Natural killer cell (primary cell): ENCODE results near the gene NCOA1. TPM values are rescaled to one million over a fixed set of nuclear protein-coding genes. Genes with fewer than 3 reads are reported as not detected.

ENCODE experiments used
- ATAC-seq, 3 donors: fragments of 150-1000 bp in 2 of 3; fragments of 200-7000 bp in 1 of 3; cut with Tn5 transposase; 1 replicate in 1 of 3; 2 replicates in 2 of 3; pipeline ENCODE4 v1.10.0; 2021; ENCODE audit warnings: mild to moderate bottlenecking in 2 of 3, moderate library complexity in 2 of 3
- DNase-seq, 2 donors: peaks; one replicate each; pipeline versions ENCODE4 v3.0.0 to v3.0.0-alpha.2; 2013 to 2021; ENCODE audit warnings: mixed read lengths in 1 of 2
- H3K27ac ChIP-seq: one replicate; pipeline ENCODE4 v1.5.1; 2013; ENCODE audit warnings: mild to moderate bottlenecking, low read length
- H3K27me3 ChIP-seq: one replicate; pipeline ENCODE4 v1.6.1; 2013; ENCODE audit warnings: low read length; ENCODE audit not compliant: control insufficient read depth, insufficient read depth
- H3K36me3 ChIP-seq: one replicate; pipeline ENCODE4 v1.6.1; 2013; ENCODE audit warnings: low read length; ENCODE audit not compliant: control insufficient read depth, insufficient read depth
- H3K4me1 ChIP-seq: one replicate; pipeline ENCODE4 v1.6.1; 2013; ENCODE audit warnings: low read length; ENCODE audit not compliant: control insufficient read depth, insufficient read depth
- H3K4me3 ChIP-seq: one replicate; pipeline ENCODE4 v1.5.1; 2013; ENCODE audit warnings: low read length
- H3K9me3 ChIP-seq: one replicate; pipeline ENCODE4 v1.6.1; 2013; ENCODE audit warnings: low read length; ENCODE audit not compliant: control insufficient read depth, insufficient read depth
- H3K27ac Mint-ChIP-seq, 2 donors: one replicate each; pipeline ENCODE4 v1.8.0; 2022; ENCODE audit warnings: mild to moderate bottlenecking in 2 of 2, mixed read lengths in 2 of 2, moderate library complexity in 1 of 2
- H3K27me3 Mint-ChIP-seq, 2 donors: one replicate each; pipeline ENCODE4 v1.8.0; 2022; ENCODE audit warnings: low read depth in 2 of 2, mixed read lengths in 2 of 2
- H3K36me3 Mint-ChIP-seq: one replicate; pipeline ENCODE4 v1.8.0; 2022; ENCODE audit warnings: mixed read lengths
- H3K4me1 Mint-ChIP-seq, 2 donors: one replicate each; pipeline ENCODE4 v1.8.0; 2022; ENCODE audit warnings: mixed read lengths in 2 of 2
- H3K4me3 Mint-ChIP-seq: one replicate; pipeline ENCODE4 v1.8.0; 2022; ENCODE audit warnings: mild to moderate bottlenecking, moderate library complexity, mixed read lengths
- H3K9me3 Mint-ChIP-seq, 2 donors: one replicate each; pipeline ENCODE4 v1.8.0; 2022; ENCODE audit warnings: mixed read lengths in 2 of 2
- whole genome bisulfite sequencing: methylation state at CpG from one replicate; pipeline ENCODE4 v1.1.7; 2013; ENCODE audit warnings: missing lambda C conversion rate; ENCODE audit not compliant: insufficient coverage; 5-methylcytosine and 5-hydroxymethylcytosine counted together
- intact Hi-C: fragments of 100-400 bp; cut with micrococcal nuclease; formaldehyde crosslinking; loops from one replicate; pipeline ENCODE4 v1.14.2; 2022
- total RNA-seq, 4 donors: library from RNA; stranded (reverse); fragments of 120-200 nt in 1 of 4; gene quantifications; one replicate each; pipeline versions ENCODE4 v1.2.3 to v1.2.4, GENCODE V29; 2013 to 2022
- TF ChIP-seq, protein P1 (sequence below): fragments of 200-600 bp; IDR thresholded peaks from one replicate; pipeline ENCODE4 v1.8.0; 2022; ENCODE audit warnings: antibody characterized with exemption

Gene NCOA1
- total RNA-seq, 3 donors from 2014 or later (not counting 1 experiment from before 2014, with no cell fraction given): 122 to 149 (median 124) TPM

DNA sequence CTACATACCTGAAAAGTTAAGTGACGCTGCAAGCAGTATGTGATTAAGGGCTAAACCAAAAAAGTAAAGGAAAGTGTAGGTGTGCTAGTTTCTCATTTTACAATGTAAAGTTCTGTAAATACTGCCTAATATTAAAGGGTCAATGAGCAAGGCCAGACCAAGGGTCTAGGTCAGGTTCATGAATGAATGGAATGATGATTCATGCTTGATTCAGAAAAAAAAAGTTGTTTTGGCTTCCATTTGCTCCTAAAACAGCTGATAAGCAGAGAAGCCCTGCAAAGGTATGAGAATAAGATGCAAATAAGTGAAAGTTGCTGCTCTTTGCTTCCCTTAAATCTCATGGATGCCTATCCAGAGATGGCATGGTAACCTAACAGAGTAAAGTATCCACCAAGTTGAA, 240.9 kb downstream of the NCOA1 start:
- Mint-ChIP-seq H3K4me3 (no peak overlapping the region), H3K4me1 (peaks cover 16 to 27% of the 10 kb centered on the region in 2 donors), H3K27ac (peak overlapping the region; percentile 21 to 86), H3K27me3 (no peaks in the 10 kb centered on the region), H3K9me3 (no peaks in the 10 kb centered on the region), H3K36me3 (no peaks in the 10 kb centered on the region)
- Histone ChIP-seq H3K9me3 (no peaks in the 10 kb centered on the region), H3K36me3 (peaks cover 30% of the 10 kb centered on the region), H3K4me3 (no peak overlapping the region), H3K27ac (no peak overlapping the region), H3K27me3 (no peaks in the 10 kb centered on the region), H3K4me1 (peaks cover 5% of the 10 kb centered on the region)
- TF ChIP-seq, protein P1, sequence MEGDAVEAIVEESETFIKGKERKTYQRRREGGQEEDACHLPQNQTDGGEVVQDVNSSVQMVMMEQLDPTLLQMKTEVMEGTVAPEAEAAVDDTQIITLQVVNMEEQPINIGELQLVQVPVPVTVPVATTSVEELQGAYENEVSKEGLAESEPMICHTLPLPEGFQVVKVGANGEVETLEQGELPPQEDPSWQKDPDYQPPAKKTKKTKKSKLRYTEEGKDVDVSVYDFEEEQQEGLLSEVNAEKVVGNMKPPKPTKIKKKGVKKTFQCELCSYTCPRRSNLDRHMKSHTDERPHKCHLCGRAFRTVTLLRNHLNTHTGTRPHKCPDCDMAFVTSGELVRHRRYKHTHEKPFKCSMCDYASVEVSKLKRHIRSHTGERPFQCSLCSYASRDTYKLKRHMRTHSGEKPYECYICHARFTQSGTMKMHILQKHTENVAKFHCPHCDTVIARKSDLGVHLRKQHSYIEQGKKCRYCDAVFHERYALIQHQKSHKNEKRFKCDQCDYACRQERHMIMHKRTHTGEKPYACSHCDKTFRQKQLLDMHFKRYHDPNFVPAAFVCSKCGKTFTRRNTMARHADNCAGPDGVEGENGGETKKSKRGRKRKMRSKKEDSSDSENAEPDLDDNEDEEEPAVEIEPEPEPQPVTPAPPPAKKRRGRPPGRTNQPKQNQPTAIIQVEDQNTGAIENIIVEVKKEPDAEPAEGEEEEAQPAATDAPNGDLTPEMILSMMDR: no peak
- intact Hi-C loops: loop anchor here (10.0 kb wide), 1 partner anchor 237 kb away; the partner anchor contains the start of gene NCOA1
- no peak for DNase-seq
- no peak for ATAC-seq
- WGBS: 100% methylated on average over 1 of the region's 1 CpG

DNA sequence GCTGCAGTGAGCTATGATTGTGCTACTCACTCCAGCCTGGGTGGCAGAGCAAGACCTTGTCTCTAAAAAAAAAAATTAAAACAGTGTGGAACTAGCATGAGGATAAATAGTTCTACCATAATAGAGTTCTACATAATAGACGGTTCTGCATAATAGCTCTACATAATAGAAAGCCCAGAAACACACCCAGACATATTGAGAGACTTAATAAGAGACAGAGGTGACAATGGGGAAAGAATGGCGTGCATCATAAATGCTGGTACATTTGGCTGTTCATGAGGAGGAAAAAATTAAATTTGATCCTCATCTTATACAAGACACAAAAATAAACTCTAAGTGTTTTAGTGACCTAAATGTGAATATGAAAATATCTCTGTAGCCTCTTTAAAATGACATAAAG, 243.7 kb downstream of the NCOA1 start:
- no peak overlapping the region for H3K4me3 ChIP-seq
- ATAC-seq (no peak), DNase-seq (no peak)
- peaks cover 10% of the 10 kb centered on the region for H3K36me3 ChIP-seq
- H3K9me3 ChIP-seq: no peaks in the 10 kb centered on the region
- peaks cover 31 to 39% of the 10 kb centered on the region in 2 donors for H3K4me1 Mint-ChIP-seq
- no peaks in the 10 kb centered on the region for H3K27me3 Mint-ChIP-seq
- WGBS: no CpG with 5 or more reads among the region's 2 CpGs
- no peaks in the 10 kb centered on the region for H3K36me3 Mint-ChIP-seq
- no peaks in the 10 kb centered on the region for H3K9me3 Mint-ChIP-seq
- no peak overlapping the region for H3K27ac ChIP-seq
- no peak overlapping the region for H3K4me3 Mint-ChIP-seq
- intact Hi-C loops: loop anchor here (2.0 to 10.0 kb wide), 3 partner anchors 16 to 240 kb away; partner anchors contain the start of gene NCOA1
- peak overlapping the region; percentile 25 to 98 for H3K27ac Mint-ChIP-seq
- H3K4me1 ChIP-seq: peaks cover 7% of the 10 kb centered on the region
- TF ChIP-seq, protein P1: no peak
- H3K27me3 ChIP-seq: no peaks in the 10 kb centered on the region

DNA sequence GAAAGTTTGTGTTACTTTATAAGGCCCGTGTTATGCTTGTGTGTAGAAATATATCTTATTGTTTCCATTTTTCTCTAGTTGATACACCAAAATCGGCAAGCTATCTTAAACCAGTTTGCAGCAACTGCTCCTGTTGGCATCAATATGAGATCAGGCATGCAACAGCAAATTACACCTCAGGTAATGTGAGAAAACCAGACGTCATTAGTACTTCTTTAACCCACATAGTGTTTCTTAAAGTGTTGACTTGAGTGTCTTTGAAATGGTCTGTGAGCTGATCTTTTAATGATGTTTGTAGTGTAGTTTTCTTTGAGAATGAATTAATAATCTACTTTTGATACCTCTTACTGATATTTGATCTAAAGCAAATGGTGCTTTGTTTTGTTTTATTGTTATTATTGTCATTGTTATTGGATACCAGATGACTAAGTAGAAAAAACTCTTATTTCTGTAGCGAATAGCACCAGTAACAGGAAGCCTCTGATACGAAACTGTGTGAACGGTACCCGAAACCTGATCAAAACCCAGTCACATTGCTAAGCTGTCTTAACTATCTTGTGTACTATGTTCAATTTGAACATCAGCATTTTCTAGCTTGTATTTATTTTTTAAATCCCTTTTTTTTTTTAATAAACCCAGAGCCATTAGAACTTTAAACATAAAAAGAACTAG, 248.4 kb downstream of the NCOA1 start:
- TF ChIP-seq, protein P1: no peak
- no peaks in the 10 kb centered on the region for H3K9me3 ChIP-seq
- WGBS: 42% methylated on average over 5 of the region's 7 CpGs
- H3K9me3 Mint-ChIP-seq: no peaks in the 10 kb centered on the region
- peak overlapping the region; percentile 86 for H3K27ac ChIP-seq
- intact Hi-C loops: loop anchor here (2.0 to 10.0 kb wide), 3 partner anchors 53 to 245 kb away; partner anchors contain the start of genes CENPO, NCOA1 and PTRHD1
- peak overlapping the region; percentile 69 for H3K4me3 Mint-ChIP-seq
- peaks cover 7% of the 10 kb centered on the region for H3K36me3 Mint-ChIP-seq
- no peak overlapping the region for H3K4me3 ChIP-seq
- peaks cover 43 to 47% of the 10 kb centered on the region in 2 donors for H3K4me1 Mint-ChIP-seq
- peaks cover 7% of the 10 kb centered on the region for H3K4me1 ChIP-seq
- no peaks in the 10 kb centered on the region for H3K27me3 Mint-ChIP-seq
- ATAC-seq: peak; percentile 85 to 91 (median 89)
- H3K36me3 ChIP-seq: peaks cover 11% of the 10 kb centered on the region
- peak overlapping the region; percentile 88 to 98 for H3K27ac Mint-ChIP-seq
- peak in 1 of 2 donors; percentile 60 for DNase-seq
- no peaks in the 10 kb centered on the region for H3K27me3 ChIP-seq
